ENCODE data around the gene CYB5R2.
A peak's percentile ranks its signal among the peaks of the same experiment; 100 is the strongest.

The CYB5R2 gene

GRCh38 chr11:7672960-7673723, at the start of gene CYB5R2:
CYB5R2 (minus strand) TSS chr11:7673500; CDS start chr11:7672825, 675 bp downstream.
- DNase-seq, result no peak

- DNase-seq, result no peak
Measured at GRCh38 chr11:7714786-7715185, 41.5 kb upstream of the CYB5R2 start.

- DNase-seq, result no peak
Measured at GRCh38 chr11:7706377-7706776, 33.1 kb upstream of the CYB5R2 start, which contains the start of gene OVCH2. OVCH2 (minus strand) TSS chr11:7706477; CDS start chr11:7706394, 83 bp downstream.

- no peak for DNase-seq
Measured at GRCh38 chr11:7703740-7704139, 30.4 kb upstream of the CYB5R2 start.

GRCh38 chr11:7696424-7696823, 23.1 kb upstream of the CYB5R2 start:
- DNase-seq, result no peak

- no peak for DNase-seq
Measured at GRCh38 chr11:7694235-7694634, 20.9 kb upstream of the CYB5R2 start.

GRCh38 chr11:7692426-7692825, 19.1 kb upstream of the CYB5R2 start:
- no peak for DNase-seq

GRCh38 chr11:7691759-7692350, 18.6 kb upstream of the CYB5R2 start:
- DNase-seq, result no peak

- DNase-seq, result no peak
Measured at GRCh38 chr11:7690648-7691047, 17.3 kb upstream of the CYB5R2 start.

GRCh38 chr11:7689239-7689638, 15.9 kb upstream of the CYB5R2 start:
- no peak for DNase-seq

- no peak for DNase-seq
Measured at GRCh38 chr11:7688238-7688826, 15.0 kb upstream of the CYB5R2 start.

GRCh38 chr11:7687386-7687785, 14.1 kb upstream of the CYB5R2 start:
- no peak for DNase-seq

- DNase-seq, result no peak
Measured at GRCh38 chr11:7686761-7687160, 13.5 kb upstream of the CYB5R2 start.

GRCh38 chr11:7683571-7683970, 10.3 kb upstream of the CYB5R2 start:
- DNase-seq, result no peak

GRCh38 chr11:7677796-7678201, 4.5 kb upstream of the CYB5R2 start:
- no peak for DNase-seq

- peak; percentile 58 for DNase-seq
Measured at GRCh38 chr11:7677071-7677470, 3.8 kb upstream of the CYB5R2 start.

GRCh38 chr11:7675631-7676030, 2.3 kb upstream of the CYB5R2 start:
- DNase-seq, result no peak

- no peak for DNase-seq
Measured at GRCh38 chr11:7673724-7674434, 579 bp upstream of the CYB5R2 start.

GRCh38 chr11:7672276-7672959, 882 bp downstream of the CYB5R2 start:
- DNase-seq, result no peak

GRCh38 chr11:7671347-7672215, 1.7 kb downstream of the CYB5R2 start:
- DNase-seq, result no peak

GRCh38 chr11:7670641-7671040, 2.7 kb downstream of the CYB5R2 start:
- no peak for DNase-seq

GRCh38 chr11:7668911-7669310, 4.4 kb downstream of the CYB5R2 start:
- DNase-seq, result no peak
